Lung (tissue), 12 donors: ENCODE data around the gene OR4D9. TPM values are rescaled to one million over a fixed set of nuclear protein-coding genes. Genes with fewer than 3 reads are reported as not detected.
"Not testable (repeated sequence)": the region's sequence is repeated elsewhere in the genome, so short reads cannot be mapped to it uniquely, and the experiment has no call there.

ENCODE experiments used
- ATAC-seq: fragments of 200-7000 bp; cut with Tn5 transposase; one replicate; pipeline ENCODE4 v1.9.1; 2020; ENCODE audit warnings: moderate number of reproducible peaks; ENCODE audit not compliant: insufficient read depth, low FRiP score
- DNase-seq, 3 donors: peaks; one replicate each; pipeline ENCODE4 v3.0.0-alpha.2; 2013 to 2017
- H3K27ac ChIP-seq, 2 donors: one replicate each; pipeline ENCODE4 v1.5.1; 2013; ENCODE audit warnings: mild to moderate bottlenecking in 2 of 2, moderate library complexity in 2 of 2, control low read depth in 1 of 2, inconsistent platforms in 1 of 2, low read depth in 1 of 2, low read length in 1 of 2
- H3K27me3 ChIP-seq, 3 donors: one replicate each; pipeline ENCODE4 v1.5.1; 2013; ENCODE audit warnings: low read length in 2 of 3; ENCODE audit not compliant: control insufficient read depth in 3 of 3, insufficient read depth in 3 of 3
- H3K36me3 ChIP-seq, 4 donors: one replicate each; pipeline ENCODE4 v1.5.1; 2013; ENCODE audit warnings: low read length in 4 of 4, mild to moderate bottlenecking in 1 of 4, moderate library complexity in 1 of 4; ENCODE audit not compliant: control insufficient read depth in 4 of 4, insufficient read depth in 4 of 4
- H3K4me1 ChIP-seq, 5 donors: one replicate each; pipeline ENCODE4 v1.5.1; 2013; ENCODE audit warnings: low read length in 5 of 5, mild to moderate bottlenecking in 2 of 5, moderate library complexity in 1 of 5; ENCODE audit not compliant: control insufficient read depth in 5 of 5, insufficient read depth in 5 of 5
- H3K4me3 ChIP-seq: one replicate; pipeline ENCODE4 v1.5.1; 2013; ENCODE audit warnings: mild to moderate bottlenecking, control low read depth, moderate library complexity
- H3K9ac ChIP-seq, 2 donors: one replicate each; pipeline ENCODE4 v1.5.1; 2013; ENCODE audit warnings: low read length in 2 of 2, control low read depth in 1 of 2; ENCODE audit not compliant: insufficient read depth in 1 of 2
- H3K9me3 ChIP-seq, 4 donors: one replicate each; pipeline ENCODE4 v1.5.1; 2013; ENCODE audit warnings: low read length in 3 of 4, mild to moderate bottlenecking in 1 of 4, moderate library complexity in 1 of 4; ENCODE audit not compliant: control insufficient read depth in 4 of 4, insufficient read depth in 3 of 4
- WGBS, 2 donors: extraction: QIAGEN DNeasy Blood & Tissue Kit; methylation state at CpG; one replicate each; pipeline ENCODE4 v1.1.7; 2013; 5-methylcytosine and 5-hydroxymethylcytosine counted together
- polyA plus RNA-seq, 2 donors: library from polyadenylated mRNA; stranded (reverse); fragments of 200-250 nt; gene quantifications; one replicate each; pipeline ENCODE4 v1.2.1, GENCODE V29; 2013
- total RNA-seq, 2 donors: library from RNA; depleted of rRNA in 1 of 2; stranded (reverse); fragments of >200 nt in 1 of 2; gene quantifications; one replicate each; pipeline ENCODE4 v1.2.1, GENCODE V29; 2014 to 2021
- TF ChIP-seq, protein P1 (sequence below): IDR thresholded peaks from 2 replicates; pipeline ENCODE4 v1.5.1; 2012; ENCODE audit warnings: mild to moderate bottlenecking; ENCODE audit errors: control extremely low read depth, extremely low read depth
- donor health status: control.
- donor health status: control.
- donor health status: Bipolar disorder and iron deficiency.
- donor health status: healthy.
- donor health status: DM: yes; HTN: yes; CAD: no.

Gene OR4D9
- total and polyA plus RNA-seq, 4 donors = not detected

DNA sequence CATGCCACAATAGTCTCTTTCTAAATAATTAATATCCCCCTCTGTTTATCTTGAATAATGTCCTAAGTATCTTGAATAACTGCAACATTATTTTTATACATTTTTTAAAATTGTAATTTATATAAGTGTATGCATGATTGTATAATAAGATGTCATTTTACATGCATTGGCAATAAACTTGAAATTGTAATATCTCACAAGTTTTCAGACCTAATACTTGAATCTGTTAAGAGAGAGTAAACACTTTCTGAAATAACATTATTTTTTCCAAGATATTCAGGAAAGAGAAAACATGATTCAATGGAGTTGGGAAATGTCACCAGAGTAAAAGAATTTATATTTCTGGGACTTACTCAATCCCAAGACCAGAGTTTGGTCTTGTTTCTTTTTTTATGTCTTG, 8.1 kb upstream of the OR4D9 start, which contains the start of gene OR4D11:
Gene OR4D11 (plus strand): TSS at position 301 of the 400 bp plus-strand sequence. CDS start 0 bp downstream, at position 301.
- DNase-seq (no peak), ATAC-seq (no peak)
- H3K9ac ChIP-seq = no peak within 1 kb of the TSS
- H3K27me3 ChIP-seq = no peaks in the 10 kb centered on the region
- no peak within 1 kb of the TSS for H3K4me3 ChIP-seq
- no peaks in the 10 kb centered on the region for H3K36me3 ChIP-seq
- TF ChIP-seq, protein P1, sequence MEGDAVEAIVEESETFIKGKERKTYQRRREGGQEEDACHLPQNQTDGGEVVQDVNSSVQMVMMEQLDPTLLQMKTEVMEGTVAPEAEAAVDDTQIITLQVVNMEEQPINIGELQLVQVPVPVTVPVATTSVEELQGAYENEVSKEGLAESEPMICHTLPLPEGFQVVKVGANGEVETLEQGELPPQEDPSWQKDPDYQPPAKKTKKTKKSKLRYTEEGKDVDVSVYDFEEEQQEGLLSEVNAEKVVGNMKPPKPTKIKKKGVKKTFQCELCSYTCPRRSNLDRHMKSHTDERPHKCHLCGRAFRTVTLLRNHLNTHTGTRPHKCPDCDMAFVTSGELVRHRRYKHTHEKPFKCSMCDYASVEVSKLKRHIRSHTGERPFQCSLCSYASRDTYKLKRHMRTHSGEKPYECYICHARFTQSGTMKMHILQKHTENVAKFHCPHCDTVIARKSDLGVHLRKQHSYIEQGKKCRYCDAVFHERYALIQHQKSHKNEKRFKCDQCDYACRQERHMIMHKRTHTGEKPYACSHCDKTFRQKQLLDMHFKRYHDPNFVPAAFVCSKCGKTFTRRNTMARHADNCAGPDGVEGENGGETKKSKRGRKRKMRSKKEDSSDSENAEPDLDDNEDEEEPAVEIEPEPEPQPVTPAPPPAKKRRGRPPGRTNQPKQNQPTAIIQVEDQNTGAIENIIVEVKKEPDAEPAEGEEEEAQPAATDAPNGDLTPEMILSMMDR = no peak
- H3K9me3 ChIP-seq = peaks cover 0 to 6% (median 0%) of the 10 kb centered on the region in 4 donors
- no peaks in the 10 kb centered on the region for H3K4me1 ChIP-seq
- no peak within 1 kb of the TSS for H3K27ac ChIP-seq

DNA sequence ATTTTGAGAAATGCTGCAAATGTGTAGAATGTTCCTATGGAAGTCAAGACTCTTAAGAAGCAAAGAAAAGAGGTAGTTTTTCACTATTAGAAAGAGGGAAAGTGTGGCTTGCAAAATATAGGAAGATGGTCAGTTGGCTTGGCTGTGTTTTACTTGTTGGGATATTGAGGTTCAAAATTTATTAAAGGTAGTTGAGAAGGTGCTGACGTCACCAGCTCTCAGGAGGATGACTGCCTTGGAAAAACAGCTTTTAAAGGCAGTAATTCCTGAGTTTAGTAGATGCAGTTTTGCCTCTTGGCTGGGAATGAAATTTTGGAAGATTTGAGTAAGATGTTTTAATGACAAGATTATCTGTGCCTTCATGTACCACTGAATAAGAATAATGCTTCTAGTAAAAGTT, 336 bp downstream of the OR4D9 start:
- no peak for DNase-seq
- Histone ChIP-seq H3K27ac (no peak overlapping the region), H3K4me3 (no peak overlapping the region), H3K9me3 (no peaks in the 10 kb centered on the region), H3K27me3 (no peaks in the 10 kb centered on the region), H3K4me1 (peaks cover 0 to 4% (median 0%) of the 10 kb centered on the region in 5 donors), H3K9ac (no peak overlapping the region), H3K36me3 (no peaks in the 10 kb centered on the region)
- 45 to 63% methylated on average over 1 of the region's 1 CpG for WGBS, 2 donors
- TF ChIP-seq, protein P1 = no peak
- ATAC-seq = no peak

DNA sequence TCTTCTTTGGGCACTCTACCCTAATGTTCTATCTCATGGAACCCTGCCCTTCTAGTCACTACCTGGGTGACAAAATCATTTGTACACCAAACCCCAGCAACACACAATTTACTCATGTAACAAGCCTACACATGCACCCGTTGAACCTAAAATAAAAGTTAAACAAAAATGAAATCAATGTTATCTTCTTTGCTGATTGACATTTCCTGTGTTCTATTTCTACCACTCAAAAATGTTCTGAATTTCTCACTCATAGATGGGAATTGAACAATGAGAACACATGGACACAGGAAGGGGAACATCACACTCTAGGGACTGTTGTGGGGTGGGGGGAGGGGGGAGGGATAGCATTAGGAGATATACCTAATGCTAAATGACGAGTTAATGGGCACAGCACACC, 8.8 kb downstream of the OR4D9 start:
- not testable (repeated sequence) for H3K4me1 ChIP-seq, H3K36me3 ChIP-seq, H3K4me3 ChIP-seq, H3K27ac ChIP-seq, DNase-seq, H3K9me3 ChIP-seq, H3K9ac ChIP-seq, H3K27me3 ChIP-seq, ATAC-seq
- WGBS, 2 donors = 50 to 70% methylated on average over 2 of the region's 2 CpGs

DNA sequence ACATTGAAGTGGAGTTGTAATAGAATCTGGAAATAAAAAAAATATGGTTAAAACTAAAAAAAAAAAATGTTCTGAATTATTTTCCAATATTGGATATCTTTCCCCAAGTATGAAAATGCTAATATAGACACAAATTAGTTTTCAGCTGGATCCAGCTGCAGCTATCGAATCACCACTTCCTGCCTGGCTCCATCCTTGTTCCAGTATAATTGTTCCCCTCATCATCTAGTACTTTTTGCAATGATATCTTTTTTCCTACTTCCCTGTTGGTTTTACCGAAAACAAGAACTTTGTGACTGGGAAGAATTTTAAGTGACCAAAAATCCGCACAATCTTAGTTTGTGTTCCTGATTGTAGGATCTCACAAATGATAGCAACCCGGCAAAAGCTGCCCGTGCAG, 9.4 kb downstream of the OR4D9 start:
- H3K9ac ChIP-seq = no peak overlapping the region
- TF ChIP-seq, protein P1 = no peak
- no peaks in the 10 kb centered on the region for H3K27me3 ChIP-seq
- no peak for DNase-seq
- H3K4me1 ChIP-seq = no peaks in the 10 kb centered on the region
- H3K27ac ChIP-seq = no peak overlapping the region
- no peak for ATAC-seq
- no peak overlapping the region for H3K4me3 ChIP-seq
- 79 to 80% methylated on average over 5 of the region's 5 CpGs for WGBS, 2 donors
- H3K36me3 ChIP-seq = no peaks in the 10 kb centered on the region
- no peaks in the 10 kb centered on the region for H3K9me3 ChIP-seq
